Panc1 (cell line): ENCODE measurements around the gene PHPT1. TPM values are rescaled to one million over a fixed set of nuclear protein-coding genes. Genes with fewer than 3 reads are reported as not detected.
"Not testable (repeated sequence)": the region's sequence is repeated elsewhere in the genome, so short reads cannot be mapped to it uniquely, and the experiment has no call there.

Experiments
- ATAC-seq: fragments of 200-7000 bp; cut with Tn5 transposase; 2 replicates; pipeline ENCODE4 v1.9.1; 2020; ENCODE audit warnings: mild to moderate bottlenecking, moderate library complexity
- BruUV-seq: library from RNA; stranded (reverse); fragments of 400-500 nt; replicated peaks from 2 replicates; lab custom pipeline; 2021; lab: Mats Ljungman, UMichigan
- CTCF ChIA-PET: fragments of 300-600 bp; sonication (Branson Sonifier 250); formaldehyde crosslinking; loops from one replicate; lab custom pipeline; 2022; ENCODE audit warnings: antibody characterized with exemption; lab: Charles Lee
- POLR2A ChIA-PET: fragments of 300-600 bp; sonication (Branson Sonifier 250); formaldehyde crosslinking; loops from one replicate; lab custom pipeline; 2022; ENCODE audit warnings: antibody characterized with exemption; lab: Charles Lee
- DNase-seq: peaks from one replicate; pipeline ENCODE4 v3.0.0-alpha.2; 2010; ENCODE audit warnings: low read depth, low spot score
- H3K27ac ChIP-seq: 2 replicates; pipeline ENCODE4 v1.5.1; 2011; ENCODE audit warnings: mild to moderate bottlenecking, low read length, inconsistent platforms
- H3K27me3 ChIP-seq: fragments of 200-500 bp; sonication (Bioruptor generic); 2 replicates; pipeline ENCODE4 v1.6.0; 2014; ENCODE audit warnings: low read length, inconsistent platforms; ENCODE audit not compliant: control insufficient read depth, insufficient read depth
- H3K36me3 ChIP-seq: fragments of 200-500 bp; sonication (Bioruptor generic); 2 replicates; pipeline ENCODE4 v1.5.1; 2014; ENCODE audit warnings: inconsistent platforms, mild to moderate bottlenecking, low read length, moderate library complexity; ENCODE audit not compliant: control insufficient read depth, insufficient read depth
- H3K4me1 ChIP-seq: 2 replicates; pipeline ENCODE4 v1.5.1; 2011; ENCODE audit warnings: inconsistent platforms, mild to moderate bottlenecking, low read length, moderate library complexity; ENCODE audit not compliant: control insufficient read depth, insufficient read depth
- H3K4me3 ChIP-seq, 2 experiments: 2 replicates each; pipeline ENCODE4 v1.5.1; 2011 to 2012; ENCODE audit warnings: low read depth in 2 of 2, low read length in 2 of 2, mild to moderate bottlenecking in 2 of 2, inconsistent platforms in 1 of 2, moderate library complexity in 1 of 2
- H3K9me3 ChIP-seq: fragments of 200-500 bp; sonication (Bioruptor generic); 2 replicates; pipeline ENCODE4 v1.5.1; 2014; ENCODE audit warnings: low read depth, mild to moderate bottlenecking, inconsistent platforms, low read length, moderate library complexity; ENCODE audit not compliant: control insufficient read depth, insufficient read depth
- CTCF ChIP-seq: fragments of 450-650 bp; IDR thresholded peaks from 2 replicates; pipeline ENCODE4 v1.5.1; 2017; ENCODE audit warnings: mild to moderate bottlenecking
- POLR2AphosphoS5 ChIP-seq: IDR thresholded peaks from 2 replicates; pipeline ENCODE4 v1.6.1; 2012; ENCODE audit warnings: mild to moderate bottlenecking, low read depth, low read length, moderate library complexity
- SIN3A ChIP-seq: IDR thresholded peaks from 2 replicates; pipeline ENCODE4 v1.6.1; 2012; ENCODE audit warnings: low read depth, mild to moderate bottlenecking, low read length, moderate library complexity, borderline replicate concordance; ENCODE audit not compliant: insufficient read depth
- TCF7L2 ChIP-seq: IDR thresholded peaks from 2 replicates; pipeline ENCODE4 v1.6.1; 2011; ENCODE audit warnings: mild to moderate bottlenecking, low read depth, low read length, inconsistent platforms
- in situ Hi-C: cut with HindIII; loops from 2 replicates; pipeline ENCODE4 v1.10.0; 2016; ENCODE audit warnings: low sequenced_read_pairs, low pct_unique_long_range_greater_than_20kb
- intact Hi-C: fragments of 100-400 bp; cut with micrococcal nuclease; formaldehyde crosslinking; loops from one replicate; pipeline ENCODE4 v1.10.0; 2022; ENCODE audit not compliant: unreplicated experiment
- total RNA-seq: library from RNA; stranded (reverse); gene quantifications from one replicate; pipeline ENCODE4 v1.2.1, GENCODE V29; 2021; ENCODE audit not compliant: unreplicated experiment
- TF ChIP-seq, protein P1 (sequence below), 2 experiments: IDR thresholded peaks; 2 replicates each; pipeline ENCODE4 v1.6.1; 2011 to 2012; ENCODE audit warnings: low read depth in 2 of 2, control low read depth in 1 of 2, low read length in 1 of 2, mild to moderate bottlenecking in 1 of 2, moderate library complexity in 1 of 2; ENCODE audit not compliant: insufficient read depth in 1 of 2

Gene PHPT1
- total RNA-seq, 1 experiment from 2014 or later, result 204 TPM

GRCh38 chr9:136882109-136882946 lies 33.1 kb downstream of the PHPT1 start:
- in situ Hi-C loops (no loop called here), intact Hi-C loops (no loop called here)
- CTCF ChIA-PET, result interaction anchor here (0.7 to 1.1 kb wide), 2 partner anchors 17 to 28 kb away, joined by 3 read pairs; no protein-coding TSS in a partner anchor
- H3K27ac ChIP-seq, result peak overlapping the region; percentile 75
- no peaks in the 10 kb centered on the region; the same call in 1 of the 2 replicates for H3K36me3 ChIP-seq
- peak; percentile 41 for DNase-seq
- BruUV-seq, result no TSS peak
- POLR2A ChIA-PET, result interaction anchor here (0.9 kb wide), 1 partner anchor 10 kb away, joined by 8 read pairs; no protein-coding TSS in a partner anchor
- TF ChIP-seq TCF7L2 (no peak), POLR2AphosphoS5 (peak; percentile 14; the same call in 1 of the 2 replicates)
- H3K27me3 ChIP-seq, result no peaks in the 10 kb centered on the region
- H3K4me1 ChIP-seq, result peaks cover 29% of the 10 kb centered on the region
- no peaks in the 10 kb centered on the region for H3K9me3 ChIP-seq
- H3K4me3 ChIP-seq, result peak overlapping the region; percentile 5 to 40; a peak in 2 of 4 replicates
- ATAC-seq, result peak; percentile 76

DNA sequence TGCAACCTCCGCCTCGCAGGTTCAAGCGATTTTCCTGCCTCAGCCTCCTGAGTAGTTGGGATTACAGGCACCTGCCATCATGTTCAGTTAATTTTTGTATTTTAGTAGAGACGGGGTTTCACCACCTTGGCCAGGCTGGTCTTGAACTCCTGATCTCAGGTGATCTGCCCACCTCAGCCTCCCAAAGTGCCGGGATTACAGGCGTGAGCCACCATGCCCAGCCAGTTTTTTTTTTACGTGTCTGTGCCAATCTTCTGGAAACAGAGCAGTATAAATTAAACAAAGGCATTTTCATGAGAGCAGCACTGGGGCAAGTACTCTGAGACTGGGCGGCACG lies 33.7 kb downstream of the PHPT1 start:
- DNase-seq, BruUV-seq, in situ Hi-C loops, H3K9me3 ChIP-seq, H3K36me3 ChIP-seq, intact Hi-C loops, H3K27me3 ChIP-seq, ATAC-seq: not testable (repeated sequence)
- POLR2A ChIA-PET, result interaction anchor here (0.9 kb wide), 1 partner anchor 10 kb away, joined by 8 read pairs; no protein-coding TSS in a partner anchor
- H3K4me1 ChIP-seq, result peaks cover 29% of the 10 kb centered on the region
- CTCF ChIA-PET, result interaction anchor here (0.7 to 1.1 kb wide), 2 partner anchors 16 to 17 kb away, joined by 3 to 8 read pairs; no protein-coding TSS in a partner anchor
- peak overlapping the region in 1 of 2 experiments; percentile 40; a peak in 2 of 4 replicates for H3K4me3 ChIP-seq
- H3K27ac ChIP-seq, result peak overlapping the region; percentile 75

DNA sequence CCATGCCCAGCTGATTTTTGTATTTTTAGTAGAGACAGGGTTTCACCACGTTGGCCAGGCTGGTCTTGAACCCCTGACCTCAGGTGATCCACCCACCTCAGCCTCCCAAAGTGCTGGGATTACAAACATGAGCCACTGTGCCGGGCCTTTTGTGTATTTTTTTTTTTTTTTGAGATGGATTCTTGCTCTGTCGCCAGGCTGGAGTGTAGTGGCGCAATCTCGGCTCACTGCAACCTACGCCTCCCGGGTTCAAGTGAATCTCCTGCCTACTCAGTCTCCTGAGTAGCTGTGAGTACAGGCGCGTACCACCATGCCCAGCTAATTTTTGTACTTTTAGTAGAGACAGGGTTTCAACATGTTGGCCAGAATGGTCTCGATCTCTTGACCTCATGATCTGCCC lies 34.5 kb downstream of the PHPT1 start:
- POLR2A ChIA-PET, DNase-seq: not testable (repeated sequence)
- H3K4me1 ChIP-seq, result peaks cover 29% of the 10 kb centered on the region

GRCh38 chr9:136885950-136886578 lies 36.9 kb downstream of the PHPT1 start, which contains the start of gene TRAF2:
Gene TRAF2 (plus strand): TSS chr9:136886516. CDS start chr9:136898741, 12,225 bp downstream.
- in situ Hi-C loops (no loop called here), intact Hi-C loops (no loop called here)
- Histone ChIP-seq H3K27me3 (no peaks in the 10 kb centered on the region), H3K36me3 (no peaks in the 10 kb centered on the region; the same call in 1 of the 2 replicates), H3K4me1 (peaks cover 29% of the 10 kb centered on the region), H3K9me3 (no peaks in the 10 kb centered on the region), H3K27ac (peak within 1 kb of the TSS; percentile 86), H3K4me3 (peak within 1 kb of the TSS; percentile 73 to 80)
- TF ChIP-seq CTCF, result no peak
- TF ChIP-seq TCF7L2, result peak; percentile 52; the same call in 1 of the 2 replicates
- TF ChIP-seq POLR2AphosphoS5, result peak; percentile 83; the same call in 1 of the 2 replicates
- TF ChIP-seq, protein P1, sequence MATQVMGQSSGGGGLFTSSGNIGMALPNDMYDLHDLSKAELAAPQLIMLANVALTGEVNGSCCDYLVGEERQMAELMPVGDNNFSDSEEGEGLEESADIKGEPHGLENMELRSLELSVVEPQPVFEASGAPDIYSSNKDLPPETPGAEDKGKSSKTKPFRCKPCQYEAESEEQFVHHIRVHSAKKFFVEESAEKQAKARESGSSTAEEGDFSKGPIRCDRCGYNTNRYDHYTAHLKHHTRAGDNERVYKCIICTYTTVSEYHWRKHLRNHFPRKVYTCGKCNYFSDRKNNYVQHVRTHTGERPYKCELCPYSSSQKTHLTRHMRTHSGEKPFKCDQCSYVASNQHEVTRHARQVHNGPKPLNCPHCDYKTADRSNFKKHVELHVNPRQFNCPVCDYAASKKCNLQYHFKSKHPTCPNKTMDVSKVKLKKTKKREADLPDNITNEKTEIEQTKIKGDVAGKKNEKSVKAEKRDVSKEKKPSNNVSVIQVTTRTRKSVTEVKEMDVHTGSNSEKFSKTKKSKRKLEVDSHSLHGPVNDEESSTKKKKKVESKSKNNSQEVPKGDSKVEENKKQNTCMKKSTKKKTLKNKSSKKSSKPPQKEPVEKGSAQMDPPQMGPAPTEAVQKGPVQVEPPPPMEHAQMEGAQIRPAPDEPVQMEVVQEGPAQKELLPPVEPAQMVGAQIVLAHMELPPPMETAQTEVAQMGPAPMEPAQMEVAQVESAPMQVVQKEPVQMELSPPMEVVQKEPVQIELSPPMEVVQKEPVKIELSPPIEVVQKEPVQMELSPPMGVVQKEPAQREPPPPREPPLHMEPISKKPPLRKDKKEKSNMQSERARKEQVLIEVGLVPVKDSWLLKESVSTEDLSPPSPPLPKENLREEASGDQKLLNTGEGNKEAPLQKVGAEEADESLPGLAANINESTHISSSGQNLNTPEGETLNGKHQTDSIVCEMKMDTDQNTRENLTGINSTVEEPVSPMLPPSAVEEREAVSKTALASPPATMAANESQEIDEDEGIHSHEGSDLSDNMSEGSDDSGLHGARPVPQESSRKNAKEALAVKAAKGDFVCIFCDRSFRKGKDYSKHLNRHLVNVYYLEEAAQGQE (IDR thresholded peaks at IDR 0.05; ENCODE audit: insufficient read depth in 1 of 2, low read depth in 2 of 2, low read length in 1 of 2), result no peak
- peak; percentile 24; the same call in 1 of the 2 replicates for TF ChIP-seq SIN3A
- BruUV-seq, result no TSS peak
- POLR2A ChIA-PET, result interaction anchor here (0.6 kb wide), 1 partner anchor 20 kb away, joined by 4 read pairs; the partner anchor contains the start of gene EDF1
- ATAC-seq (peak; percentile 89), DNase-seq (peak; percentile 93)
- CTCF ChIA-PET, result no interaction called here

More for the DNA sequence above, 34.5 kb downstream of the PHPT1 start:
- in situ Hi-C loops, intact Hi-C loops, H3K4me3 ChIP-seq, H3K27me3 ChIP-seq, BruUV-seq, H3K36me3 ChIP-seq, H3K9me3 ChIP-seq, ATAC-seq: not testable (repeated sequence)
- peak overlapping the region; percentile 75; the same call in 1 of the 2 replicates for H3K27ac ChIP-seq
- CTCF ChIA-PET, result interaction anchor here (0.7 kb wide), 2 partner anchors 16 to 22 kb away, joined by 3 to 8 read pairs; no protein-coding TSS in a partner anchor
